Lower leg skin (tissue), 4 donors: ENCODE measurements around the gene MGAT4D. TPM values are rescaled to one million over a fixed set of nuclear protein-coding genes. Genes with fewer than 3 reads are reported as not detected.

Experiments used
- DNase-seq, 2 donors: peaks; one replicate each; pipeline ENCODE4 v3.0.0-alpha.2; 2019; ENCODE audit warnings: low spot score in 2 of 2
- H3K4me3 ChIP-seq: fragments of 200-600 bp; sonication (generic); 2 replicates; pipeline ENCODE4 v1.5.1; 2017; ENCODE audit warnings: mild to moderate bottlenecking, low read depth; ENCODE audit not compliant: poor library complexity, severe bottlenecking
- CTCF ChIP-seq, 3 donors: fragments of 450-650 bp; IDR thresholded peaks; one replicate each; pipeline ENCODE4 v1.5.1; 2016; ENCODE audit warnings: antibody characterized with exemption in 3 of 3, mild to moderate bottlenecking in 3 of 3, moderate library complexity in 2 of 3
- POLR2A ChIP-seq, 2 donors: fragments of 450-650 bp; IDR thresholded peaks; one replicate each; pipeline ENCODE4 v1.6.1; 2016 to 2017; ENCODE audit warnings: antibody characterized with exemption in 2 of 2, mild to moderate bottlenecking in 1 of 2, moderate library complexity in 1 of 2
- WGBS, 2 donors: methylation state at CpG; one replicate each; pipeline ENCODE4 v1.1.5; 2018; 5-methylcytosine and 5-hydroxymethylcytosine counted together
- intact Hi-C: fragments of 100-400 bp; cut with DNase I; formaldehyde crosslinking; loops from one replicate; pipeline ENCODE4 v1.15.0; 2023; ENCODE audit warnings: low total_unique reads
- total RNA-seq, 4 donors: library from RNA; depleted of rRNA; stranded (reverse); fragments of >200 nt; gene quantifications; one replicate each; pipeline ENCODE4 v1.1.0, GENCODE V29; 2016

Gene MGAT4D
- total RNA-seq, 4 donors from 2014 or later: not detected

GRCh38 chr4:140406292-140406691, 91.8 kb downstream of the MGAT4D start:
- no peak for DNase-seq
- H3K4me3 ChIP-seq: no peak overlapping the region
- TF ChIP-seq CTCF (IDR thresholded peaks at IDR 0.05) (no peak), POLR2A (IDR thresholded peaks at IDR 0.05) (no peak)
- intact Hi-C loops: no loop called here

GRCh38 chr4:140400111-140400510, 98.0 kb downstream of the MGAT4D start:
- 74 to 85% methylated on average over 2 of the region's 2 CpGs for whole genome bisulfite sequencing, 2 donors
- no peak overlapping the region for H3K4me3 ChIP-seq
- intact Hi-C loops: no loop called here
- no peak for TF ChIP-seq CTCF (IDR thresholded peaks at IDR 0.05)
- no peak for TF ChIP-seq POLR2A (IDR thresholded peaks at IDR 0.05)
- DNase-seq: no peak

GRCh38 chr4:140395668-140396067, 102.4 kb downstream of the MGAT4D start:
- no peak for DNase-seq
- intact Hi-C loops: no loop called here
- TF ChIP-seq CTCF (IDR thresholded peaks at IDR 0.05): no peak
- TF ChIP-seq POLR2A (IDR thresholded peaks at IDR 0.05): no peak
- whole genome bisulfite sequencing, 2 donors: 65 to 66% methylated on average over 5 of the region's 5 CpGs
- H3K4me3 ChIP-seq: no peak overlapping the region

Other genes starting within 250 kb of the MGAT4D start
- 10 to 100 TPM; 22.7 to 34.4 (median 26.8) TPM for gene SCOC, start 124.6 kb downstream of the MGAT4D start, total RNA-seq
- gene CLGN, start 70.6 kb downstream of the MGAT4D start, total RNA-seq: under 1 TPM; 0.08 to 0.94 (median 0.37) TPM
- 10 to 100 TPM in 3 of 4 donors, 1 to 10 TPM in 1; 8.3 to 19.9 (median 13.6) TPM for gene ELMOD2, start 25.9 kb upstream of the MGAT4D start, total RNA-seq
- not detected for gene UCP1, start 70.7 kb upstream of the MGAT4D start, total RNA-seq